Measurements from ENCODE around the gene NID1. TPM values are rescaled to one million over a fixed set of nuclear protein-coding genes. Genes with fewer than 3 reads are reported as not detected.
A peak's percentile ranks its signal among the peaks of the same experiment; 100 is the strongest.

Gene NID1
- total RNA-seq, 1 donor from 2014 or later = 73.0 TPM

DNA sequence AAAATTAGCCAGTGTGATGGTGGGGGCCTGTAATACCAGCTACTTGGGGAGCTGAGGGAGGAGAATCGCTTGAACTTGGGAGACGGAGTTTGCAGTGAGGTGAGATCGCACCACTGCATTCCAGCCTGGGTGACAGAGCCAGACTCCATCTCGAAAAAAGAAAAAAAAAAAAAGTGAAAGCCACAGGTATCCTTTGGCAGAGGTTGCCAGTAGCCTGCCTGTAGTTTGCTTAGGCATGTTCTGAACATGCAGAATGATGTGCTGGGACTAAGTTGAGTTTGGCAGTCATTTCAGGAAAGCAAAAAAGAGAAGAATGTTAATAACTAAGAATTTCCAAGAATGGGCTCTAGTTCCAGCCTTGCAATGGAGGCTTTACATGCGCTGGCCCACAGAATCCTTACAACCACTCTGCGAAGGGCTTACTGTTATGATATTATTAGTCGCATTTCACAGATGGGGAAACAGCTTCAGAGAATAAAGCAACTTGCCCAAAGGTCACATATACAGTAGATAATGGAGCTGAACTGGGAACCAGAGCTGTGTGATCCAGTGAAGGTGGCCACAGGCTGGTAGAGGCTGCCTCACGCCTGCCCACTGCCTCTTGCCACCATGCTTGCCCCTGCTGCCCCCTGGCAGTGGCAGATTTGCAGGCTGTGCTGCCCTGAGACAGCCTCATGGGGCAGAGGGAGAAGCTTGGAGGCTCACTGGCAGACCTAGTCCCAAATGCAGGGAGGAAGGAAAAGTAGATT lies 131.7 kb downstream of the NID1 start:
- peaks cover 9% of the 10 kb centered on the region for H3K27me3 Mint-ChIP-seq (ENCODE audit: low read depth, unreplicated experiment)
- TF ChIP-seq, protein P1, sequence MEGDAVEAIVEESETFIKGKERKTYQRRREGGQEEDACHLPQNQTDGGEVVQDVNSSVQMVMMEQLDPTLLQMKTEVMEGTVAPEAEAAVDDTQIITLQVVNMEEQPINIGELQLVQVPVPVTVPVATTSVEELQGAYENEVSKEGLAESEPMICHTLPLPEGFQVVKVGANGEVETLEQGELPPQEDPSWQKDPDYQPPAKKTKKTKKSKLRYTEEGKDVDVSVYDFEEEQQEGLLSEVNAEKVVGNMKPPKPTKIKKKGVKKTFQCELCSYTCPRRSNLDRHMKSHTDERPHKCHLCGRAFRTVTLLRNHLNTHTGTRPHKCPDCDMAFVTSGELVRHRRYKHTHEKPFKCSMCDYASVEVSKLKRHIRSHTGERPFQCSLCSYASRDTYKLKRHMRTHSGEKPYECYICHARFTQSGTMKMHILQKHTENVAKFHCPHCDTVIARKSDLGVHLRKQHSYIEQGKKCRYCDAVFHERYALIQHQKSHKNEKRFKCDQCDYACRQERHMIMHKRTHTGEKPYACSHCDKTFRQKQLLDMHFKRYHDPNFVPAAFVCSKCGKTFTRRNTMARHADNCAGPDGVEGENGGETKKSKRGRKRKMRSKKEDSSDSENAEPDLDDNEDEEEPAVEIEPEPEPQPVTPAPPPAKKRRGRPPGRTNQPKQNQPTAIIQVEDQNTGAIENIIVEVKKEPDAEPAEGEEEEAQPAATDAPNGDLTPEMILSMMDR (IDR thresholded peaks at IDR 0.05; ENCODE audit: insufficient read depth, low read depth, low read length) = no peak
- no peak for TF ChIP-seq EZH2 (IDR thresholded peaks at IDR 0.05; ENCODE audit: insufficient read depth, low read length)

DNA sequence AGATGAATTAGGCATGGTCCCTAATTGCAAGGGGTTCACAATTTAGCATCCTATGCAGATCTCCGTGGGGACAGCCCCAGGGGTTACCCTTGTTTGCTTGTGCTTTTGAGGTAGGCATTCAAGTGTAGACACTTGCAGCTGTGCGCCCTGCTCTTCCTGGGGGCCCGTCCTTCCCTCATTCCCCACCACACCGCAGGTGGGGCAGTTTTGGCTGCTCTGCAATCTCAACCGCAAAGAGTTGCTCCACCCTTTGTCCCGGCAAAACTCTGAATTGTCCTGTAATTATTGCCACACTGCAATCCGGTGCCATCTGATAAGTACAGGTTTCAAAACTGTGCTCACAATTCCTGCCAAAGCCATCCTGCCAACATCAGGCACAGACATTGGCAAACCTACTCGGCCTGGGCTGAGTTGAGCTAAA lies 132.8 kb downstream of the NID1 start:
- H3K79me2 ChIP-seq (ENCODE audit: insufficient read depth, low read length) = no peaks in the 10 kb centered on the region
- no peaks in the 10 kb centered on the region for H3K9me3 ChIP-seq (ENCODE audit: insufficient read depth, low read depth, low read length)
- no peak for DNase-seq (ENCODE audit: low read depth)
- H3K27ac ChIP-seq (ENCODE audit: low read depth, low read length) = no peak overlapping the region
- no peaks in the 10 kb centered on the region for H4K20me1 ChIP-seq (ENCODE audit: insufficient read depth, low read length)
- H3K27me3 ChIP-seq (ENCODE audit: insufficient read depth, low read length) = no peaks in the 10 kb centered on the region
- no peak for FAIRE-seq
- H3K27ac Mint-ChIP-seq (ENCODE audit: unreplicated experiment) = no peak overlapping the region
- no peak overlapping the region for H3K4me3 Mint-ChIP-seq (ENCODE audit: unreplicated experiment)
- H3K9ac ChIP-seq (ENCODE audit: low read length) = no peak overlapping the region
- H3K4me2 ChIP-seq (ENCODE audit: low read length) = no peak overlapping the region
- H3K4me1 Mint-ChIP-seq (ENCODE audit: low read depth, unreplicated experiment) = no peaks in the 10 kb centered on the region
- H3K9me3 Mint-ChIP-seq (ENCODE audit: unreplicated experiment) = no peaks in the 10 kb centered on the region
- no peak overlapping the region for H2AFZ ChIP-seq (ENCODE audit: low read depth, low read length)
- TF ChIP-seq, protein P1 (IDR thresholded peaks at IDR 0.05; ENCODE audit: insufficient read depth, low read depth, low read length) = no peak
- no peak for TF ChIP-seq EZH2 (IDR thresholded peaks at IDR 0.05; ENCODE audit: insufficient read depth, low read length)
- no peak overlapping the region for H3K4me3 ChIP-seq (ENCODE audit: insufficient read depth, low read depth, low read length)
- no peaks in the 10 kb centered on the region for H3K36me3 ChIP-seq (ENCODE audit: insufficient read depth, low read length)
- H3K27me3 Mint-ChIP-seq (ENCODE audit: low read depth, unreplicated experiment) = peaks cover 9% of the 10 kb centered on the region
- no peaks in the 10 kb centered on the region for H3K4me1 ChIP-seq (ENCODE audit: insufficient read depth, low read length)
- H3K36me3 Mint-ChIP-seq (ENCODE audit: low read depth, unreplicated experiment) = no peaks in the 10 kb centered on the region

More for the DNA sequence above, 131.7 kb downstream of the NID1 start:
- no peak overlapping the region for H3K4me2 ChIP-seq (ENCODE audit: low read length)
- no peak overlapping the region for H3K27ac ChIP-seq (ENCODE audit: low read depth, low read length)
- FAIRE-seq (no peak), DNase-seq (ENCODE audit: low read depth) (no peak)
- H3K36me3 Mint-ChIP-seq (ENCODE audit: low read depth, unreplicated experiment) = no peaks in the 10 kb centered on the region
- H3K9me3 Mint-ChIP-seq (ENCODE audit: unreplicated experiment) = no peaks in the 10 kb centered on the region
- H3K36me3 ChIP-seq (ENCODE audit: insufficient read depth, low read length) = no peaks in the 10 kb centered on the region
- H3K4me1 ChIP-seq (ENCODE audit: insufficient read depth, low read length) = no peaks in the 10 kb centered on the region
- no peak overlapping the region for H2AFZ ChIP-seq (ENCODE audit: low read depth, low read length)
- H3K9me3 ChIP-seq (ENCODE audit: insufficient read depth, low read depth, low read length) = no peaks in the 10 kb centered on the region
- H3K9ac ChIP-seq (ENCODE audit: low read length) = no peak overlapping the region
- peak overlapping the region; percentile 56 for H3K27ac Mint-ChIP-seq (ENCODE audit: unreplicated experiment)
- H3K4me3 ChIP-seq (ENCODE audit: insufficient read depth, low read depth, low read length) = no peak overlapping the region
- no peaks in the 10 kb centered on the region for H3K27me3 ChIP-seq (ENCODE audit: insufficient read depth, low read length)
- no peak overlapping the region for H3K4me3 Mint-ChIP-seq (ENCODE audit: unreplicated experiment)
- H3K4me1 Mint-ChIP-seq (ENCODE audit: low read depth, unreplicated experiment) = no peaks in the 10 kb centered on the region
- H3K79me2 ChIP-seq (ENCODE audit: insufficient read depth, low read length) = no peaks in the 10 kb centered on the region
- no peaks in the 10 kb centered on the region for H4K20me1 ChIP-seq (ENCODE audit: insufficient read depth, low read length)

DNA sequence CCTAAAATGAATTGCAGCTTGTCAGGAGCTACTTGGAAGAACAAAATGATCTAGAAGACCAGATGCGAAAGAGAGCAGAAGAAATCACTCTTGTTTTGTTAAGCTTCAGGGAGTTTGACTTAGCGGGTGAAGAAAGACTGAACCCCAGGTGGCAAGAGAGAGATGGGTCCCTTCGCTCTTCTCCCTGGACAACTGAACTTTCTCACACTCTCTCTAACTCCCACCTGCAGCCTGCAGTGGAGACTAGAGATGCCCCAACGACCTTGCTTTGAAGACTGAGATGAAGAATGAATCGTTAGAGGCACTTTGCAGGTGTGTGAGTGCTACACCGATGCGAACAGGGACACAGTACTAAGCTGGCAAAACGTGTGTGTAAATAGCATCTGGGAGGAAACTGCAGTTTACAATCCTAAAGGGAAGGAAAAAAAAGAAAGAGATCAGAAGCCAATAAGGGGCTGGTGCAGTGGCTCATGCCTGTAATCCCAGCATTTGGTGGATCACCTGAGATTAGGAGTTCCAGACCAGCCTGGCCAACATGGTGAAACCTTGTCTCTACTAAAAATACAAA lies 133.6 kb downstream of the NID1 start:
- Histone ChIP-seq H3K27ac (ENCODE audit: low read depth, low read length) (no peak overlapping the region), H3K36me3 (ENCODE audit: insufficient read depth, low read length) (no peaks in the 10 kb centered on the region), H2AFZ (ENCODE audit: low read depth, low read length) (no peak overlapping the region), H3K9ac (ENCODE audit: low read length) (no peak overlapping the region), H4K20me1 (ENCODE audit: insufficient read depth, low read length) (no peaks in the 10 kb centered on the region), H3K79me2 (ENCODE audit: insufficient read depth, low read length) (no peaks in the 10 kb centered on the region), H3K4me2 (ENCODE audit: low read length) (no peak overlapping the region), H3K9me3 (ENCODE audit: insufficient read depth, low read depth, low read length) (no peaks in the 10 kb centered on the region), H3K4me1 (ENCODE audit: insufficient read depth, low read length) (no peaks in the 10 kb centered on the region), H3K27me3 (ENCODE audit: insufficient read depth, low read length) (no peaks in the 10 kb centered on the region), H3K4me3 (ENCODE audit: insufficient read depth, low read depth, low read length) (no peak overlapping the region)
- Mint-ChIP-seq H3K9me3 (ENCODE audit: unreplicated experiment) (no peaks in the 10 kb centered on the region), H3K36me3 (ENCODE audit: low read depth, unreplicated experiment) (no peaks in the 10 kb centered on the region), H3K4me3 (ENCODE audit: unreplicated experiment) (no peak overlapping the region), H3K4me1 (ENCODE audit: low read depth, unreplicated experiment) (no peaks in the 10 kb centered on the region), H3K27me3 (ENCODE audit: low read depth, unreplicated experiment) (peaks cover 9% of the 10 kb centered on the region), H3K27ac (ENCODE audit: unreplicated experiment) (no peak overlapping the region)
- FAIRE-seq = no peak
- TF ChIP-seq EZH2 (IDR thresholded peaks at IDR 0.05; ENCODE audit: insufficient read depth, low read length) = no peak
- TF ChIP-seq, protein P1 (IDR thresholded peaks at IDR 0.05; ENCODE audit: insufficient read depth, low read depth, low read length) = no peak
- DNase-seq (ENCODE audit: low read depth) = no peak

Data from astrocyte (in vitro differentiated cells and primary cell).